HG03571 (cell line): ENCODE data around the gene GALNT14.

Experiments
- ATAC-seq: cut with Tn5 transposase; IDR thresholded peaks from one replicate; pipeline ENCODE4 v1.9.1; 2021; ENCODE audit not compliant: unreplicated experiment

GALNT14 gene

GRCh38 chr2:30950339-30950738 is 187.9 kb downstream of the GALNT14 start:
- ATAC-seq = no peak

- no peak for ATAC-seq
Measured at GRCh38 chr2:30949435-30949834, 188.8 kb downstream of the GALNT14 start.

- no peak for ATAC-seq
Measured at GRCh38 chr2:30948857-30949256, 189.4 kb downstream of the GALNT14 start.

GRCh38 chr2:30948130-30948529 is 190.1 kb downstream of the GALNT14 start:
- ATAC-seq = no peak

- ATAC-seq = no peak
Measured at GRCh38 chr2:30947686-30948085, 190.6 kb downstream of the GALNT14 start.

GRCh38 chr2:30942419-30942818 is 195.8 kb downstream of the GALNT14 start:
- no peak for ATAC-seq

- no peak for ATAC-seq
Measured at GRCh38 chr2:30940839-30941238, 197.4 kb downstream of the GALNT14 start.

GRCh38 chr2:30939364-30939763 is 198.9 kb downstream of the GALNT14 start:
- no peak for ATAC-seq

- no peak for ATAC-seq
Measured at GRCh38 chr2:30938196-30938595, 200.0 kb downstream of the GALNT14 start.

GRCh38 chr2:30936977-30937376 is 201.3 kb downstream of the GALNT14 start:
- no peak for ATAC-seq

- ATAC-seq = no peak
Measured at GRCh38 chr2:30935795-30936194, 202.4 kb downstream of the GALNT14 start.

GRCh38 chr2:30934066-30934465 is 204.2 kb downstream of the GALNT14 start:
- ATAC-seq = no peak

GRCh38 chr2:30933496-30933895 is 204.7 kb downstream of the GALNT14 start:
- ATAC-seq = no peak

GRCh38 chr2:30932870-30933269 is 205.4 kb downstream of the GALNT14 start:
- ATAC-seq = no peak

GRCh38 chr2:30931841-30932407 is 206.3 kb downstream of the GALNT14 start:
- no peak for ATAC-seq

GRCh38 chr2:30930716-30931115 is 207.5 kb downstream of the GALNT14 start:
- no peak for ATAC-seq

GRCh38 chr2:30927465-30928075 is 210.7 kb downstream of the GALNT14 start:
- ATAC-seq = no peak

GRCh38 chr2:30926606-30927005 is 211.6 kb downstream of the GALNT14 start:
- no peak for ATAC-seq

- no peak for ATAC-seq
Measured at GRCh38 chr2:30923623-30924022, 214.6 kb downstream of the GALNT14 start.

- no peak for ATAC-seq
Measured at GRCh38 chr2:30920511-30920910, 217.7 kb downstream of the GALNT14 start.

- no peak for ATAC-seq
Measured at GRCh38 chr2:30915486-30915885, 222.8 kb downstream of the GALNT14 start.

GRCh38 chr2:30914456-30914855 is 223.8 kb downstream of the GALNT14 start:
- no peak for ATAC-seq

GRCh38 chr2:30912056-30912455 is 226.2 kb downstream of the GALNT14 start:
- ATAC-seq = no peak
